Neutrophil (primary cell): Measurements from ENCODE around the gene IBTK.
"Not testable (repeated sequence)": the region's sequence is repeated elsewhere in the genome, so short reads cannot be mapped to it uniquely, and the experiment has no call there.

ENCODE experiments used
- H3K27ac ChIP-seq: fragments of 200-600 bp; sonication (generic); 2 replicates; pipeline ENCODE4 v1.5.1; 2016; ENCODE audit warnings: mild to moderate bottlenecking, moderate library complexity
- H3K27me3 ChIP-seq: fragments of 200-600 bp; sonication (generic); 2 replicates; pipeline ENCODE4 v1.6.0; 2016; ENCODE audit warnings: mild to moderate bottlenecking
- H3K36me3 ChIP-seq: fragments of 200-600 bp; sonication (generic); 2 replicates; pipeline ENCODE4 v1.5.1; 2017
- H3K4me1 ChIP-seq, 2 experiments: fragments of 200-600 bp in 1 of 2; sonication (generic) in 1 of 2; 1 replicate in 1 of 2; 2 replicates in 1 of 2; pipeline versions ENCODE4 v1.5.1 to v1.6.1; 2013 to 2016; ENCODE audit warnings: low read depth in 1 of 2, low read length in 1 of 2, mild to moderate bottlenecking in 1 of 2, moderate library complexity in 1 of 2; ENCODE audit not compliant: control insufficient read depth in 1 of 2, insufficient read depth in 1 of 2
- H3K4me3 ChIP-seq, 2 experiments: fragments of 200-600 bp in 1 of 2; sonication (generic) in 1 of 2; 1 replicate in 1 of 2; 2 replicates in 1 of 2; pipeline ENCODE4 v1.5.1; 2013 to 2016; ENCODE audit warnings: low read depth in 1 of 2, low read length in 1 of 2, mild to moderate bottlenecking in 1 of 2, moderate library complexity in 1 of 2
- H3K9me3 ChIP-seq: fragments of 200-600 bp; sonication (generic); 2 replicates; pipeline ENCODE4 v1.5.1; 2016
- TF ChIP-seq, protein P1 (sequence below): fragments of 200-600 bp; sonication (generic); IDR thresholded peaks from 2 replicates; pipeline ENCODE4 v1.5.1; 2016; ENCODE audit warnings: antibody characterized with exemption

Gene IBTK

DNA sequence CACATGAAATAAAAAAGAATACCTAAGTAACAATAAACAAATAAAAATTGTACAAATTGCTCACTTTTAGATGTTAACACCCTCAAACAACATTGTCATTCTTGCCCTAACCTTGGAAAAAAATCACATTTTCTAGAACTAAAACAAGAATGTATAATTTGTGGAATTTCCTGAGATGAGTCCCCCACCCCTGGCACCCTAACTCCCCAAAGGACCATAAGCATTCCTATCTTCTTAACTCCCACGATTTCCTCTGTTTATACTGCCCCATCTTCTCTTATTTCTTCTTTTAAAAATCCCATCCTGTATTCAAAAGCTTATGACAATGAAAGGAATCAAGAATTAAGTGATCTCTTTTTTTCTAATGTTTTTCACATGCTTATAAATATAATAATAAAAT is 70.9 kb downstream of the IBTK start:
- Histone ChIP-seq H3K36me3 (peaks cover 38% of the 10 kb centered on the region), H3K27me3 (no peaks in the 10 kb centered on the region), H3K4me3 (no peak overlapping the region), H3K9me3 (no peaks in the 10 kb centered on the region), H3K4me1 (no peaks in the 10 kb centered on the region), H3K27ac (no peak overlapping the region)
- TF ChIP-seq, protein P1, sequence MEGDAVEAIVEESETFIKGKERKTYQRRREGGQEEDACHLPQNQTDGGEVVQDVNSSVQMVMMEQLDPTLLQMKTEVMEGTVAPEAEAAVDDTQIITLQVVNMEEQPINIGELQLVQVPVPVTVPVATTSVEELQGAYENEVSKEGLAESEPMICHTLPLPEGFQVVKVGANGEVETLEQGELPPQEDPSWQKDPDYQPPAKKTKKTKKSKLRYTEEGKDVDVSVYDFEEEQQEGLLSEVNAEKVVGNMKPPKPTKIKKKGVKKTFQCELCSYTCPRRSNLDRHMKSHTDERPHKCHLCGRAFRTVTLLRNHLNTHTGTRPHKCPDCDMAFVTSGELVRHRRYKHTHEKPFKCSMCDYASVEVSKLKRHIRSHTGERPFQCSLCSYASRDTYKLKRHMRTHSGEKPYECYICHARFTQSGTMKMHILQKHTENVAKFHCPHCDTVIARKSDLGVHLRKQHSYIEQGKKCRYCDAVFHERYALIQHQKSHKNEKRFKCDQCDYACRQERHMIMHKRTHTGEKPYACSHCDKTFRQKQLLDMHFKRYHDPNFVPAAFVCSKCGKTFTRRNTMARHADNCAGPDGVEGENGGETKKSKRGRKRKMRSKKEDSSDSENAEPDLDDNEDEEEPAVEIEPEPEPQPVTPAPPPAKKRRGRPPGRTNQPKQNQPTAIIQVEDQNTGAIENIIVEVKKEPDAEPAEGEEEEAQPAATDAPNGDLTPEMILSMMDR: no peak

DNA sequence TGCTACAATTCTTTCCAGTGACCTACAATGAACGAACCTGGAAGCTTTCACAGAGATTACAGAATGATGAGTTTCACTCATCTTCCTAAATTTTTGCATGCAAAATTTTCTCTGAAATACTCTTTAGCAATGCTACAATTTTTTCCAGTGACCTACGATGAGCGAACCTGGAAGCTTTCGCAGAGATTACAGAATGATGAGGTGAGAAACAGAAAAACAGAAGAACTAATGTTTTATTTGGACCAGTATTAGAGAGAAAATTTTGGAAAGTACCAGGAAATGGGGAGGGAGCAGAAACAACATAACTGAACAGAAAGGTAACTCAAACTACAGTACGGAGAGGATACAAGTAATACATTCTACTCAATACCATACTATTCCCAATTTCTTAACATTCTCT is 75.0 kb downstream of the IBTK start:
- TF ChIP-seq, protein P1: no peak
- Histone ChIP-seq H3K4me3 (no peak overlapping the region), H3K27me3 (no peaks in the 10 kb centered on the region), H3K36me3 (peaks cover 42% of the 10 kb centered on the region), H3K9me3 (no peaks in the 10 kb centered on the region), H3K27ac (no peak overlapping the region), H3K4me1 (no peaks in the 10 kb centered on the region)

DNA sequence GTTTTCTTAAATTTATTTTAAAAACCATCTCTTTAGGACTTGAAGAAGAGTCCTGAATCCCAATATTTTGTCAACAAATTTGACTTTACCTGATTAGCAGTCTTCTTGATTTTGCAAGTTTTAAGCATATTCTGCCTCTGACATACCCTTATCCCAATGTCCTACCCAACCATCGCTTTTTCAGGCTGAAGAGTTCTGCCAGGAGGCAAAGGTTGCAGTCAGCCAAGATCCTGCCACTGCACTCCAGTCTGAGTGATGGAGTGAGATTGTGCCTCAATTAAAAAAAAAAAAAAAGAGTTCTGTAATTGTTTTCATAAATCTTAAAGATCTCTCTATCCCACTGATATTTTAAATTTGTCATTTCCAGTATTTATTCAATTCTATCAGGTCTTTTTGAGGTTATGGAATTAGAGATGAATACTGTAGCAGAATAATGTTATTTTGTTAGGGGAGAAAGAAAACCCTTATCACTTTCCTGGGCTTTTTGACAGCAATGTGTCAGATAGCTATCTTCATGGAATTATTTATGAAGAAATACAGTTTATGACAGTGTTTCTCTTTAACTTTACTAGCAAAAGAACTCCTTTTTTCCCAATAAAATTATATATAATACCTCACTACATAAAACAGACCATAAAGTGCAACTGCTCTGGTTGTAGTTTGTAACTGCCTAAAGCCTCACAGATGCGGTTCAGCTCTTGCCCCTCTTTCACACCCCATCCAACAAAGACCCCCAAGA is 78.2 kb downstream of the IBTK start:
- H3K4me3 ChIP-seq: no peak overlapping the region
- H3K4me1 ChIP-seq: no peaks in the 10 kb centered on the region
- H3K27ac ChIP-seq: no peak overlapping the region
- no peaks in the 10 kb centered on the region for H3K9me3 ChIP-seq
- TF ChIP-seq, protein P1: no peak
- H3K36me3 ChIP-seq: peaks cover 33% of the 10 kb centered on the region
- H3K27me3 ChIP-seq: no peaks in the 10 kb centered on the region

DNA sequence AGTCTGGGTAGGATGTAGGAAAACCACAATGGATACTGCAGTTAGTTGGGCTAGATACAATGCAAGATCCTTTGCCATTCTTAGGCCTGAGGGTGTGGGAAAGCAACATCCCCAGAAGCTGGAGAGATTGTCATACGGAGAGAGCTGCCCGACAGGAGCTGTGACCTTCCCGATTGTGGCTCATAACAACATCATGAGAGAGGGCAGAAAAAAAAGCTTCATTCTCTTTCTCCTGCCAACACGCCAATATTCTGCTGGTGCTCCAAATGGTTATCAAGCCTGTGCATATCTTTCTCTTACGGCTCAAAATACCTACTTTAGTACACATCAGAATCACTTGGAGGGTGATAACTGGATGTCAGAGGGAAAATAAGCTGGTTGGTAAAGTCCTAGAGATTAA is 81.1 kb downstream of the IBTK start:
- Histone ChIP-seq H3K27me3 (no peaks in the 10 kb centered on the region), H3K9me3 (no peaks in the 10 kb centered on the region), H3K36me3 (peaks cover 16% of the 10 kb centered on the region), H3K4me3 (no peak overlapping the region), H3K4me1 (no peaks in the 10 kb centered on the region), H3K27ac (no peak overlapping the region)
- TF ChIP-seq, protein P1: no peak

DNA sequence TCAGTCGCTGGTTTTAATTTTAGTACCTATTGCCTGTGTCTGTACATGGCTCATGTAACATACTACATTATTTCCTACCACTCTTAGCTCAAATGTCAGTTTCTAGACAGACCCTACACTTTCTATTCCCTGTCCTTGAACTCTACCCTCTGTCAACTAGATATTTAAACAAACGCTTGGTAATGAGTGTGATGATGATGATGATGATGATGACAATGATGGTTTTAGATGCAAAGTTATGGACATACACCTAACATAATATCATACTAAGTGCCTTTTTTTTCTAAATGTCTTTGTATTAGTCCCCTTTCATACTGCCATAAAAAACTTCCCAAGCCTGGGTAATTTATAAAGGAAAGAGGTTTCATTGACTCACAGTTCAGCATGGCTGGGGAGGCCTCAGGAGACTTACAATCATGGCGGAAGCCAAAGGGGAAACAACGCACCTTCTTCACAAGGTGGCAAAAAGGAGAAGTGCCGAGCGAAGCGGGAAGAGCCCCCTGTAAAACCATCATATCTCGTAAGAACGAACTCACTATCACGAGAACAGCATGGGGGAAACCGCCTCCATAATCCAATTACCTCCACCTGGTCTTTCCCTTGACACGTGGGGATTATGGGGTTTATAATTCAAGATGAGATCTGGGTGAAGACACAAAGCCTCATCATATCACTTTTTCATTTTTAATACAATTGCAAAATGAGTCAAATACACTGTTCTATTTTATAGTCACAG is 87.1 kb downstream of the IBTK start:
- no peaks in the 10 kb centered on the region for H3K4me1 ChIP-seq
- no peaks in the 10 kb centered on the region for H3K36me3 ChIP-seq
- no peak overlapping the region for H3K27ac ChIP-seq
- H3K27me3 ChIP-seq: no peaks in the 10 kb centered on the region
- TF ChIP-seq, protein P1: no peak
- no peaks in the 10 kb centered on the region for H3K9me3 ChIP-seq
- no peak overlapping the region for H3K4me3 ChIP-seq

DNA sequence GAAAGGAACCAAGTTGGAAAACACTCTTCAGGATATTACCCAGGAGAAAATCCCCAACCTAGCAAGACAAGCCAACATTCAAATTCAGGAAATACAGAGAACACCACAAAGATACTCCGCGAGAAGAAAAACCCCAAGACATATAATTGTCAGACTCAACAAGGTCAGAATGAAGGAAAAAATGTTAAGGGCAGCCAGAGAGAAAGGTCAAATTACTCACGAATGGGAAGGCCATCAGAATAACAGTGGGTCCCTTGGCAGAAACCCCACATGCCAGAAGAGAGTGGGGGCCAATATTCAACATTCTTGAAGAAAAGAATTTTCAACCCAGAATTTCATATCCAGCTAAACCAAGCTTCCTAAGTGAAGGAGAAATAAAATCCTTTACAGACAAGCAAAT is 94.8 kb downstream of the IBTK start:
- not testable (repeated sequence) for H3K4me1 ChIP-seq, H3K36me3 ChIP-seq, H3K4me3 ChIP-seq, H3K27me3 ChIP-seq, H3K9me3 ChIP-seq, H3K27ac ChIP-seq

DNA sequence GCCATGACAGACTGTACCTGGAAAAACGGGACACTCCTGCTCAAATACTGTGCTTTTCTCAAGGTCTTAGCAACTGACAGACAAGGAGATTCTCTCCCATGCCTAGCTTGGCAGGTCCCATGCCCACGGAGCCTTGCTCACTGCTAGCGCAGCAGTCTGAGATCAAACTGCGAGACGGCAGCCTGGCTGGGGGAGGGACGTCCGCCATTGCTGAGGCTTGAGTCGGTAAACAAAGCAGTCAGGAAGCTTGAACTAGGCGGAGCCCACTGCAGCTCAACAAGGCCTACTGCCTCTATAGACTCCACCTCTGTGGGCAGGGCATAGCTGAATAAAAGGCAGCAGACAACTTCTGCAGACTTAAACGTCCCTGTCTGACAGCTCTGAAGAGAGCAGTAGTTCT is 96.4 kb downstream of the IBTK start:
- not testable (repeated sequence) for H3K9me3 ChIP-seq, H3K27me3 ChIP-seq, H3K27ac ChIP-seq, H3K4me3 ChIP-seq, H3K4me1 ChIP-seq, H3K36me3 ChIP-seq
